GM18907 (cell line): ENCODE data around the gene AUTS2.

Experiments used
- ATAC-seq: cut with Tn5 transposase; IDR thresholded peaks from one replicate; pipeline ENCODE4 v1.9.1; 2021; ENCODE audit warnings: mild to moderate bottlenecking, moderate library complexity; ENCODE audit not compliant: unreplicated experiment

Gene AUTS2

GRCh38 chr7:70014472-70015177 is 416.4 kb downstream of the AUTS2 start:
- ATAC-seq = no peak

GRCh38 chr7:70015353-70015752 is 417.1 kb downstream of the AUTS2 start:
- ATAC-seq = no peak

- ATAC-seq = no peak
These were observed 417.9 kb downstream of the AUTS2 start for GRCh38 chr7:70016044-70016770.

GRCh38 chr7:70017357-70017756 is 419.1 kb downstream of the AUTS2 start:
- ATAC-seq = no peak

- no peak for ATAC-seq
These were observed 420.4 kb downstream of the AUTS2 start for GRCh38 chr7:70018700-70019099.

- ATAC-seq = no peak
These were observed 429.6 kb downstream of the AUTS2 start for GRCh38 chr7:70027867-70028266.

- no peak for ATAC-seq
These were observed 430.3 kb downstream of the AUTS2 start for GRCh38 chr7:70028620-70029019.

- ATAC-seq = no peak
These were observed 431.7 kb downstream of the AUTS2 start for GRCh38 chr7:70029993-70030392.

GRCh38 chr7:70030745-70031144 is 432.5 kb downstream of the AUTS2 start:
- ATAC-seq = no peak

- ATAC-seq = no peak
These were observed 433.0 kb downstream of the AUTS2 start for GRCh38 chr7:70031245-70031644.

GRCh38 chr7:70032649-70033048 is 434.4 kb downstream of the AUTS2 start:
- no peak for ATAC-seq

- no peak for ATAC-seq
These were observed 435.0 kb downstream of the AUTS2 start for GRCh38 chr7:70033226-70033625.

- ATAC-seq = no peak
These were observed 436.7 kb downstream of the AUTS2 start for GRCh38 chr7:70034999-70035398.

GRCh38 chr7:70035519-70035918 is 437.2 kb downstream of the AUTS2 start:
- no peak for ATAC-seq

- no peak for ATAC-seq
These were observed 437.7 kb downstream of the AUTS2 start for GRCh38 chr7:70035955-70036354.

- ATAC-seq = no peak
These were observed 438.4 kb downstream of the AUTS2 start for GRCh38 chr7:70036695-70037094.

GRCh38 chr7:70037171-70037933 is 439.1 kb downstream of the AUTS2 start:
- ATAC-seq = no peak

GRCh38 chr7:70040051-70040450 is 441.8 kb downstream of the AUTS2 start:
- ATAC-seq = no peak

- ATAC-seq = no peak
These were observed 442.9 kb downstream of the AUTS2 start for GRCh38 chr7:70040970-70041766.

- ATAC-seq = no peak
These were observed 444.3 kb downstream of the AUTS2 start for GRCh38 chr7:70042533-70042932.

- no peak for ATAC-seq
These were observed 444.8 kb downstream of the AUTS2 start for GRCh38 chr7:70043015-70043538.
